BE2C (cell line): ENCODE results near the gene SORBS1.
"Not testable (repeated sequence)": the region's sequence is repeated elsewhere in the genome, so short reads cannot be mapped to it uniquely, and the experiment has no call there.

Experiments
- DNase-seq: peaks from one replicate; pipeline ENCODE4 v3.0.0-alpha.2; 2020
- H3K27me3 ChIP-seq: fragments of 250-450 bp; sonication (Bioruptor Pico); 2 replicates; pipeline ENCODE4 v1.5.1; 2020; ENCODE audit warnings: mild to moderate bottlenecking
- H3K36me3 ChIP-seq: fragments of 250-450 bp; sonication (Bioruptor Pico); 2 replicates; pipeline ENCODE4 v1.5.1; 2020; ENCODE audit warnings: mild to moderate bottlenecking
- H3K4me1 ChIP-seq: fragments of 250-450 bp; sonication (Bioruptor Pico); 2 replicates; pipeline ENCODE4 v1.5.1; 2020
- H3K4me3 ChIP-seq: 2 replicates; pipeline ENCODE4 v1.5.1; 2011; ENCODE audit warnings: low read depth, low read length
- H3K9me3 ChIP-seq: fragments of 250-450 bp; sonication (Bioruptor Pico); 2 replicates; pipeline ENCODE4 v1.5.1; 2020
- CTCF ChIP-seq: IDR thresholded peaks from 2 replicates; pipeline ENCODE4 v1.5.1; 2012; ENCODE audit warnings: mild to moderate bottlenecking, low read depth, low read length

Gene SORBS1

GRCh38 chr10:95474228-95475002 lies 86.8 kb downstream of the SORBS1 start:
- TF ChIP-seq CTCF = no peak
- Histone ChIP-seq H3K4me3 (no peak overlapping the region), H3K27me3 (no peaks in the 10 kb centered on the region), H3K9me3 (no peaks in the 10 kb centered on the region), H3K4me1 (no peaks in the 10 kb centered on the region), H3K36me3 (no peaks in the 10 kb centered on the region)
- DNase-seq = no peak

GRCh38 chr10:95472304-95473088 lies 88.7 kb downstream of the SORBS1 start:
- no peak for TF ChIP-seq CTCF
- H3K4me1 ChIP-seq = no peaks in the 10 kb centered on the region
- DNase-seq = no peak
- H3K9me3 ChIP-seq = no peaks in the 10 kb centered on the region
- H3K36me3 ChIP-seq = no peaks in the 10 kb centered on the region
- H3K4me3 ChIP-seq = no peak overlapping the region
- no peaks in the 10 kb centered on the region for H3K27me3 ChIP-seq

DNA sequence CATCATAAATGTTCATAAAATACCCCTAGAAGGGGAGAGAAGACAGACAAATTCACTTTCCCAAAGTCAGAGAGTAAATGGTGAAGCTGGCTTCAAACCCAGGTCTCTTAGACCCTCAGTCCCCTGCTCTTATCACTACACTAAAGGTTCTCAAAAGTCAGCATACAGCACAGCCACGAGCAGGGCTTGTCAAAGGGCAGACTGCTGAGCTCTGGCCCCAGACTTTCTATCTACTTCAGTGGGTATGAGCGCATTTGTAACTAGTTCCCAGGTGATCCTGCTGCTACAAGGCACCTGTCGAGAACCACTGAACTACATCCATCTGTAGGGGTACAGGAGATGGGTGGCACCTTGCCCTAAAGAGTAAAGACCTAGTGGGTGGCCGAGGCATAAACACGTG lies 91.5 kb downstream of the SORBS1 start:
- Histone ChIP-seq H3K27me3 (no peaks in the 10 kb centered on the region), H3K9me3 (no peaks in the 10 kb centered on the region), H3K36me3 (no peaks in the 10 kb centered on the region), H3K4me3 (no peak overlapping the region), H3K4me1 (no peaks in the 10 kb centered on the region)
- no peak for DNase-seq
- TF ChIP-seq CTCF = no peak

DNA sequence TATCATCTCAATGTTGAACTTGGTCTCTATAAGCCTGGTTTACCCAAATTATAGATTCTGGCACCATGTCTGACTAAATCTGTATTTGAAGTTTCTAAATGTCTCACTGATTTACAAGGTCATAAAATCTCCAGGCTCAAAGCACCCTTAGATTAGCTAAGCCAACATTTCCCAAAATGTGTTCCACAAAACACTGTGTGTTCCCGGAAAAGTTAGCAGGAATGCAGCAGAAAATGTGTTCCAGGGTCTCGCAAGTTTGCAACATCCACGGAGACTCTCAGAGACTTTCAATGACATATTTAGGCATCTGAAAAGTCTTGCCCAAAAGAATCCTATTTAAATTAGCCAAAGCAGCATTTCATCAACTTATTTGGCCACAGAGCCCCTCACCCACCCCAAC lies 91.9 kb downstream of the SORBS1 start:
- DNase-seq = no peak
- Histone ChIP-seq H3K4me1 (no peaks in the 10 kb centered on the region), H3K27me3 (no peaks in the 10 kb centered on the region), H3K9me3 (no peaks in the 10 kb centered on the region), H3K36me3 (no peaks in the 10 kb centered on the region), H3K4me3 (no peak overlapping the region)
- no peak for TF ChIP-seq CTCF

DNA sequence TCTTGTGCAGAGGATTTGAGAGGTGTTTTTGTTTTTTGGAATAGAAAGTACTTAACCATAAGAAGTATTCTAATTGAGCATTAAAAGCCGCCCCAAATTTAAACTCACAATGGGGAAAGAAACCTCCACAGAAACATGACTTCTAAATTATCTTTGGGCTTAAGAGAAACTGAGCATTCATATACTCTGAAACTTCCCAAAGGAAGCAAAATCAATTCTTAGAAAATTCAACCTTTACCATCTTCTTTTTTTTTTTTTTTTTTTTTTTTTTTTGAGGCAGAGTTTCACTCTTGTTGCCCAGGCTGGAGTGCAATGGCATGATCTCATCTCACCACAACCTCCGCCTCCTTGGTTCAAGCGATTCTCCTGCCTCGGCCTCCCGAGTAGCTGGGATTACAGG lies 93.5 kb downstream of the SORBS1 start:
- H3K4me3 ChIP-seq = not testable (repeated sequence)

DNA sequence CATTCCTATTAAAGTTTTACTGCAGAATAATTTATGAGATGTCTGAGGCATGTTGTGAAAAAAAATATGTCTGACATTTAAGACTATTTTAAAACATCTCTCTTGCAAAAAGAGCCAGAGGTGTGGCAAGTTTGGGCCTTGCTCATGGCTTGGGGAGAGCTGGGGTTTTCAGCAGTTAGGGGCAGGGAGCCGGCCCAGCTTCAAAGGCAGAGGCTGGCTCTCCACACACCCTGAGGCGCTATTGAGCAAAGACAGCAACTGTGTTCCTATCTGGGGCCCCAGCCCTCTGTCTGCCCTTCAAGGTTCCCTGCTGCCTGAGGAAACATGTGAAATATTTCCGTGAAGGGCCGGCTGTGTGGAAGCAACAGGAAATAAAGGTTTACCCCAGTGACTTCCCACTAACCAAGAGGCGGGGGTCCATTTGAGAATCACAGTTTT lies 94.0 kb downstream of the SORBS1 start:
- no peak for TF ChIP-seq CTCF
- no peak overlapping the region for H3K4me3 ChIP-seq
- DNase-seq = no peak

More for the DNA sequence above, 93.5 kb downstream of the SORBS1 start:
- H3K36me3 ChIP-seq, H3K27me3 ChIP-seq, H3K4me1 ChIP-seq, H3K9me3 ChIP-seq, DNase-seq: not testable (repeated sequence)

More for the DNA sequence above, 94.0 kb downstream of the SORBS1 start:
- no peaks in the 10 kb centered on the region for H3K9me3 ChIP-seq
- no peaks in the 10 kb centered on the region for H3K27me3 ChIP-seq
- no peaks in the 10 kb centered on the region for H3K4me1 ChIP-seq
- H3K36me3 ChIP-seq = no peaks in the 10 kb centered on the region
